Panc1 (cell line): Measurements from ENCODE around the gene BEX3.

Experiments used
- POLR2AphosphoS5 ChIP-seq: IDR thresholded peaks from 2 replicates; pipeline ENCODE4 v1.6.1; 2012; ENCODE audit warnings: mild to moderate bottlenecking, low read depth, low read length, moderate library complexity
- TCF7L2 ChIP-seq: IDR thresholded peaks from 2 replicates; pipeline ENCODE4 v1.6.1; 2011; ENCODE audit warnings: mild to moderate bottlenecking, low read depth, low read length, inconsistent platforms
- TF ChIP-seq, protein P1 (sequence below): fragments of 450-650 bp; IDR thresholded peaks from 2 replicates; pipeline ENCODE4 v1.5.1; 2017; ENCODE audit warnings: mild to moderate bottlenecking

DNA sequence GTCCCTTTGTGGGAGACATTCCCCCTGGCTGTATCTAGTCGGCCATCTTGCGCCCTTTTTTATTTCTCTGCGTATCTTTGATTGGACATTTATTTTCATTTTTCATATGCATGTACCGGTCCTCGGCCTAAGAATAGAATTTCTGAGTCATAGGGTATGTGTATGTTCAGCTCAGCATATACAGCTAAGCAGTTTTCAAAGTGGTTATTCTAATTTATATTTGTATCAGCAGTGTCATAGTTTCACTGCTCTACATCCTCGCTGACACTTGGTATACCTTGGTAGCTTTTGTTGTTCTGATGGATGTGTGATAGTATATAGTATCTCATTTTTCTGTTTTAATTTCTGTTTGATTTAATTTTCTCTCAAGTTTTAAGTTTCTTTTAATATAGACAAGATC lies 38.7 kb downstream of the BEX3 start:
- TF ChIP-seq POLR2AphosphoS5 (no peak), TCF7L2 (no peak)
- TF ChIP-seq, protein P1, sequence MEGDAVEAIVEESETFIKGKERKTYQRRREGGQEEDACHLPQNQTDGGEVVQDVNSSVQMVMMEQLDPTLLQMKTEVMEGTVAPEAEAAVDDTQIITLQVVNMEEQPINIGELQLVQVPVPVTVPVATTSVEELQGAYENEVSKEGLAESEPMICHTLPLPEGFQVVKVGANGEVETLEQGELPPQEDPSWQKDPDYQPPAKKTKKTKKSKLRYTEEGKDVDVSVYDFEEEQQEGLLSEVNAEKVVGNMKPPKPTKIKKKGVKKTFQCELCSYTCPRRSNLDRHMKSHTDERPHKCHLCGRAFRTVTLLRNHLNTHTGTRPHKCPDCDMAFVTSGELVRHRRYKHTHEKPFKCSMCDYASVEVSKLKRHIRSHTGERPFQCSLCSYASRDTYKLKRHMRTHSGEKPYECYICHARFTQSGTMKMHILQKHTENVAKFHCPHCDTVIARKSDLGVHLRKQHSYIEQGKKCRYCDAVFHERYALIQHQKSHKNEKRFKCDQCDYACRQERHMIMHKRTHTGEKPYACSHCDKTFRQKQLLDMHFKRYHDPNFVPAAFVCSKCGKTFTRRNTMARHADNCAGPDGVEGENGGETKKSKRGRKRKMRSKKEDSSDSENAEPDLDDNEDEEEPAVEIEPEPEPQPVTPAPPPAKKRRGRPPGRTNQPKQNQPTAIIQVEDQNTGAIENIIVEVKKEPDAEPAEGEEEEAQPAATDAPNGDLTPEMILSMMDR: no peak
